ENCODE measurements around the gene SCG3. TPM values are rescaled to one million over a fixed set of nuclear protein-coding genes. Genes with fewer than 3 reads are reported as not detected.

Gene SCG3
- total and polyA plus RNA-seq, 10 donors = 0.06 to 0.16 TPM; not detected in 8

DNA sequence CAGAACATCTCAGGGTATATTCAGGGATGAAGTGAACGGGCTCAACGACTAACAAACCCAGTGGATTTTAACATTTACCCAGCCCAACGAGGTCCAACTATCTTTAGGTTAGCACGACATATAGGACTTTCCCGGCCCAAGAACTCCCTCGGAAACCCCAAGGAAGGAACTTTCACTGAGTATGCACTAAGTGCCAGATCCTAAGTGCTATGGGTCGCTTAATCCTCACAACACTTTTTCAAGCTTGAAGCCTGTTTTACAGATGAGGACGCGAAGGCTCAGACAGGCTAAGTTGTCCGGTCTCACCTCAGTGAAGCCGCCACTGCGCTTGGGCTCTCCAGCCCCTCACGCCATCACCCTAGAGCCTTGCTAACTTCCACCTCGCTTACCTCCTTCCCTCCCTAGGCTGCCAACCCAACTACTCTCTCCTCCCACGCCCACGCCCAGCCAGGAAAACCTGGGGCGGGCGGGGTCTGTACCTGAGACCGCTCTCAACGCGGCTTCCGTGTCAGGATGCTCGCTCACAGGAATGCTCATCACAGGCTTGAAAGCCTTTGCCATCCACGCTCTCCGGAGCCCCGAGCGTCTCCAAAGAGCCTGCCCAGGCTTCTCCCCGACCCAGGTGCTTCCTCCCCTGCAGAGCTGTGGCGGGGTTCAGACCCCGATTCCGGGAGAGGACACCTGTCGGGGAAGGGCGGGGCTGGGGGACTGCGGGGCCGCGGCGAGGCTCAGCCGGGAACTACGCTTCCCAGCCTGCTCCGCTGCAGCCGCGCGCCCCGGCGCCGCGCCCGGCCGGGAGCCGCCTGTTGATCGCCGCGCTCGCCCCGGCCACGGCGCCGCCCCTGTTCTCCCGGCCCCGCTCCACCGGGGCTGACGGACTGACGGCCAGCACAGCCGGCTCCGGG, 69.7 kb downstream of the SCG3 start, which contains the start of gene TMOD2:
TSS of gene TMOD2 (plus strand) at position 806 of the 905 bp plus-strand sequence. CDS start 14,845 bp downstream, outside the sequence.
- H3K9me3 ChIP-seq = no peaks in the 10 kb centered on the region
- H3K27me3 ChIP-seq (replicated peaks in 1 of 7) = peaks cover 0 to 7% (median 0%) of the 10 kb centered on the region in 7 donors
- no peaks in the 10 kb centered on the region for H3K36me3 ChIP-seq
- TF ChIP-seq, protein P1, sequence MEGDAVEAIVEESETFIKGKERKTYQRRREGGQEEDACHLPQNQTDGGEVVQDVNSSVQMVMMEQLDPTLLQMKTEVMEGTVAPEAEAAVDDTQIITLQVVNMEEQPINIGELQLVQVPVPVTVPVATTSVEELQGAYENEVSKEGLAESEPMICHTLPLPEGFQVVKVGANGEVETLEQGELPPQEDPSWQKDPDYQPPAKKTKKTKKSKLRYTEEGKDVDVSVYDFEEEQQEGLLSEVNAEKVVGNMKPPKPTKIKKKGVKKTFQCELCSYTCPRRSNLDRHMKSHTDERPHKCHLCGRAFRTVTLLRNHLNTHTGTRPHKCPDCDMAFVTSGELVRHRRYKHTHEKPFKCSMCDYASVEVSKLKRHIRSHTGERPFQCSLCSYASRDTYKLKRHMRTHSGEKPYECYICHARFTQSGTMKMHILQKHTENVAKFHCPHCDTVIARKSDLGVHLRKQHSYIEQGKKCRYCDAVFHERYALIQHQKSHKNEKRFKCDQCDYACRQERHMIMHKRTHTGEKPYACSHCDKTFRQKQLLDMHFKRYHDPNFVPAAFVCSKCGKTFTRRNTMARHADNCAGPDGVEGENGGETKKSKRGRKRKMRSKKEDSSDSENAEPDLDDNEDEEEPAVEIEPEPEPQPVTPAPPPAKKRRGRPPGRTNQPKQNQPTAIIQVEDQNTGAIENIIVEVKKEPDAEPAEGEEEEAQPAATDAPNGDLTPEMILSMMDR (IDR thresholded peaks at IDR 0.05 in 8 of 11, conservative IDR thresholded peaks at IDR 0.05 in 3 of 11) = no peak
- TF ChIP-seq POLR2AphosphoS5 (IDR thresholded peaks at IDR 0.05) = peak in 2 of 3 donors; percentile 38 to 44
- intact Hi-C loops (cut with DNase I; ENCODE audit: low total_unique reads) = no loop called here
- H3K27ac ChIP-seq = peak within 1 kb of the TSS in 6 of 8 donors; percentile 38 to 81 (median 69)
- peaks cover 5 to 54% (median 32%) of the 10 kb centered on the region in 6 donors for H3K4me1 ChIP-seq
- peak; percentile 92 for DNase-seq
- H3K4me3 ChIP-seq = peak within 1 kb of the TSS; percentile 61 to 98 (median 88)
- 9 to 21% (median 13%) methylated on average over 29 to 65 of the region's 65 CpGs for WGBS, 5 donors

DNA sequence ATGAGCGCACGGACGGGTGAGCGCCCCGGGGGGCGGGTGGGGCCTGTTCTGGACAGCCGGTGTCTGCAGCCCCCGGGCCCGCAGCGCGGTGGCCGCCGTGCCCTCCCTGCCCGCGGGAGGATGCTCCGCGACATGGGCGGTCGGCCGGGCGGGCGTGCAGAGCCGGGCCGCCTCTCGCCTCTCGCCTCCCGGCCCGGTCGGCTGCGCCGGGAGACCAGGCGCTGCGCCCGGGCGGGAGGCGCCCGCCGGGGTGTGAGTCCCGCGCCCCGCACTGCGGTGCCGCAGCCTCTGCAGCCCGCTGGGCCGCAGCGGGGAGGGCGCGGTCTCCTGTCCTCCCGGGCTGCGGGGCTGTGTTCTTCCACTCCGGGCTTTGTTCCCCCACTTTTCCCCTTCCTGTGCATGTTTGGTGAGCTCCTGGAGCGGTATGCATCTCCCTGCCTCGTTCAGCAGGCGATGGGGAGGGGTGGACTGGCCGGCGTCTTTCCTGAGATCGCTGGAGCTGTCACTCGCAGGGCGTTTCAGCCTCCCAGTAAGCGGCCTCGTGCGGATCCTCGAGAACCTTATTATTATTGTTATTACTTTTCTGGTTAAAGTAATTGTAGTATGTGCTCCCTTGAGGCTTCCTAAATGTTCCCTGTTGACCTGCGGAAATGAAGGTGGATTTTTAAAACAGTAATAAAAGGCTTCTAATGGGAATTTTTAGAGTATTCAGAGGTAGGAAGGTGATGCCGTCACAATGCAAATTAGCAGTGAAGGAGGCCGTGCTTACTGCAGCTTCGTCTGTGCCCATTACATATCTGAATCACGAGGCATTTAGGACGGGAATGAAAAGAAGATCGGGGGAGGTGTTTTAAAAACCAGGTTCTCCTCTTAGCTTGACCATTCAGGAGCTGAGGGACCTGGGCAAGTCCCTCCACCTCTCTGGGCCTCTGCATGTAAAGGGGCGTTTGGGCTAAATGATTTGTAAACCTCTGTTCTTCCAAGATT, 70.7 kb downstream of the SCG3 start:
- Histone ChIP-seq H3K4me3 (peak overlapping the region; percentile 61 to 98 (median 88)), H3K27me3 (replicated peaks in 1 of 7) (peaks cover 0 to 7% (median 0%) of the 10 kb centered on the region in 7 donors), H3K27ac (peak overlapping the region in 6 of 8 donors; percentile 38 to 81 (median 69)), H3K36me3 (no peaks in the 10 kb centered on the region), H3K9me3 (no peaks in the 10 kb centered on the region), H3K4me1 (peaks cover 5 to 63% (median 39%) of the 10 kb centered on the region in 6 donors)
- intact Hi-C loops (cut with DNase I; ENCODE audit: low total_unique reads) = no loop called here
- no peak for TF ChIP-seq POLR2AphosphoS5 (IDR thresholded peaks at IDR 0.05)
- TF ChIP-seq, protein P1 (IDR thresholded peaks at IDR 0.05 in 8 of 11, conservative IDR thresholded peaks at IDR 0.05 in 3 of 11) = no peak
- TF ChIP-seq POLR2A (IDR thresholded peaks at IDR 0.05) = no peak
- peak; percentile 84 for DNase-seq
- 4 to 10% (median 5%) methylated on average over 24 to 71 of the region's 71 CpGs for WGBS, 5 donors

GRCh38 chr15:51752888-51753287, 71.6 kb downstream of the SCG3 start:
- H3K36me3 ChIP-seq = no peaks in the 10 kb centered on the region
- H3K9me3 ChIP-seq = no peaks in the 10 kb centered on the region
- H3K4me1 ChIP-seq = peaks cover 5 to 70% (median 40%) of the 10 kb centered on the region in 6 donors
- peaks cover 0 to 7% (median 0%) of the 10 kb centered on the region in 7 donors for H3K27me3 ChIP-seq (replicated peaks in 1 of 7)
- no peak for DNase-seq
- 41 to 78% (median 58%) methylated on average over 5 of the region's 5 CpGs for WGBS, 5 donors
- intact Hi-C loops (cut with DNase I; ENCODE audit: low total_unique reads) = no loop called here
- H3K4me3 ChIP-seq = peak overlapping the region in 2 of 8 donors; percentile 89 to 98
- H3K27ac ChIP-seq = no peak overlapping the region
- TF ChIP-seq, protein P1 (IDR thresholded peaks at IDR 0.05 in 8 of 11, conservative IDR thresholded peaks at IDR 0.05 in 3 of 11) = no peak
- no peak for TF ChIP-seq POLR2A (IDR thresholded peaks at IDR 0.05)
- no peak for TF ChIP-seq POLR2AphosphoS5 (IDR thresholded peaks at IDR 0.05)

Measured in spleen (tissue), 11 donors.